HG03354 (cell line): ENCODE results near the gene TEX36.
"Not testable (repeated sequence)": the region's sequence is repeated elsewhere in the genome, so short reads cannot be mapped to it uniquely, and the experiment has no call there.

Experiments used
- ATAC-seq: cut with Tn5 transposase; IDR thresholded peaks from one replicate; pipeline ENCODE4 v1.9.1; 2021; ENCODE audit warnings: mild to moderate bottlenecking; ENCODE audit not compliant: unreplicated experiment, poor library complexity, severe bottlenecking

Gene TEX36

GRCh38 chr10:125692601-125693523, 9.9 kb upstream of the TEX36 start:
- no peak for ATAC-seq

GRCh38 chr10:125692196-125692595, 9.2 kb upstream of the TEX36 start:
- ATAC-seq = no peak

- ATAC-seq = peak; percentile 79
Observed at GRCh38 chr10:125691160-125691981, 8.4 kb upstream of the TEX36 start.

- ATAC-seq = no peak
Observed at GRCh38 chr10:125689955-125690569, 7.1 kb upstream of the TEX36 start.

GRCh38 chr10:125687507-125688185, 4.7 kb upstream of the TEX36 start:
- ATAC-seq = no peak

- ATAC-seq = no peak
Observed at GRCh38 chr10:125684581-125684980, 1.6 kb upstream of the TEX36 start.

- ATAC-seq = no peak
Observed at GRCh38 chr10:125683821-125684220, 858 bp upstream of the TEX36 start.

GRCh38 chr10:125679436-125679835, 3.5 kb downstream of the TEX36 start:
- ATAC-seq = no peak

GRCh38 chr10:125672884-125673283, 10.1 kb downstream of the TEX36 start:
- ATAC-seq = no peak

- no peak for ATAC-seq
Observed at GRCh38 chr10:125662584-125662983, 20.4 kb downstream of the TEX36 start.

GRCh38 chr10:125661941-125662515, 20.9 kb downstream of the TEX36 start:
- ATAC-seq = no peak

GRCh38 chr10:125661431-125661940, 21.5 kb downstream of the TEX36 start:
- ATAC-seq = no peak

GRCh38 chr10:125659071-125659470, 23.9 kb downstream of the TEX36 start:
- ATAC-seq = no peak

GRCh38 chr10:125656523-125656922, 26.4 kb downstream of the TEX36 start:
- no peak for ATAC-seq

- ATAC-seq = not testable (repeated sequence)
Observed at GRCh38 chr10:125653113-125653512, 29.9 kb downstream of the TEX36 start.

- ATAC-seq = no peak
Observed at GRCh38 chr10:125646311-125646710, 36.7 kb downstream of the TEX36 start.

- no peak for ATAC-seq
Observed at GRCh38 chr10:125641398-125641797, 41.6 kb downstream of the TEX36 start.

- no peak for ATAC-seq
Observed at GRCh38 chr10:125640653-125641052, 42.3 kb downstream of the TEX36 start.

- ATAC-seq = no peak
Observed at GRCh38 chr10:125639846-125640245, 43.1 kb downstream of the TEX36 start.
